H7 (cell line): Measurements from ENCODE around the gene ZNF800. TPM values are rescaled to one million over a fixed set of nuclear protein-coding genes. Genes with fewer than 3 reads are reported as not detected.

ENCODE experiments used
- DNase-seq: peaks from one replicate; pipeline ENCODE4 v3.0.0; 2012
- H3K27me3 ChIP-seq: 2 replicates; pipeline ENCODE4 v1.6.0; 2011; ENCODE audit warnings: mild to moderate bottlenecking, low read length; ENCODE audit not compliant: control insufficient read depth, insufficient read depth
- H3K36me3 ChIP-seq: replicated peaks from 2 replicates; pipeline ENCODE4 v1.5.1; 2011; ENCODE audit warnings: low read length; ENCODE audit not compliant: control insufficient read depth, insufficient read depth
- H3K4me3 ChIP-seq: 2 replicates; pipeline ENCODE4 v1.5.1; 2011; ENCODE audit warnings: low read depth, mild to moderate bottlenecking, control low read depth, low read length, moderate library complexity; ENCODE audit not compliant: insufficient read depth
- total RNA-seq: library from RNA; depleted of rRNA; stranded (reverse); fragments of >200 nt; shearing (Covaris generic); gene quantifications from 2 replicates; pipeline ENCODE4 v1.2.3, GENCODE V29; 2014; rRNA removed

Gene ZNF800
- total RNA-seq, 1 experiment from 2014 or later: 2.4 TPM

GRCh38 chr7:127347567-127348246 lies 44.8 kb downstream of the ZNF800 start:
- Histone ChIP-seq H3K36me3 (no peaks in the 10 kb centered on the region), H3K4me3 (peak overlapping the region; percentile 16; the same call in 1 of the 2 replicates), H3K27me3 (peaks cover 32% of the 10 kb centered on the region)
- peak; percentile 91 for DNase-seq

GRCh38 chr7:127346575-127347256 lies 45.8 kb downstream of the ZNF800 start:
- DNase-seq: no peak
- H3K27me3 ChIP-seq: peaks cover 32% of the 10 kb centered on the region

GRCh38 chr7:127342596-127342995 lies 49.9 kb downstream of the ZNF800 start:
- Histone ChIP-seq H3K36me3 (no peaks in the 10 kb centered on the region), H3K27me3 (peaks cover 20% of the 10 kb centered on the region), H3K4me3 (no peak overlapping the region)
- DNase-seq: no peak

More at GRCh38 chr7:127346575-127347256, 45.8 kb downstream of the ZNF800 start:
- H3K36me3 ChIP-seq: no peaks in the 10 kb centered on the region
- no peak overlapping the region for H3K4me3 ChIP-seq

- Histone ChIP-seq H3K4me3 (no peak overlapping the region), H3K27me3 (no peaks in the 10 kb centered on the region; the same call in 1 of the 2 replicates), H3K36me3 (no peaks in the 10 kb centered on the region)
- DNase-seq: no peak
These were observed 54.4 kb downstream of the ZNF800 start for GRCh38 chr7:127338122-127338521.

- H3K27me3 ChIP-seq: no peaks in the 10 kb centered on the region; the same call in 1 of the 2 replicates
- no peak overlapping the region for H3K4me3 ChIP-seq
- no peak for DNase-seq
- H3K36me3 ChIP-seq: no peaks in the 10 kb centered on the region
These were observed 54.9 kb downstream of the ZNF800 start for GRCh38 chr7:127337581-127337980.

- Histone ChIP-seq H3K36me3 (no peaks in the 10 kb centered on the region), H3K27me3 (no peaks in the 10 kb centered on the region; the same call in 1 of the 2 replicates), H3K4me3 (no peak overlapping the region)
- no peak for DNase-seq
These were observed 56.0 kb downstream of the ZNF800 start for GRCh38 chr7:127336458-127336857.

- Histone ChIP-seq H3K36me3 (no peaks in the 10 kb centered on the region), H3K27me3 (no peaks in the 10 kb centered on the region; the same call in 1 of the 2 replicates), H3K4me3 (no peak overlapping the region)
- no peak for DNase-seq
These were observed 59.6 kb downstream of the ZNF800 start for GRCh38 chr7:127332880-127333279.

GRCh38 chr7:127330070-127330469 lies 62.4 kb downstream of the ZNF800 start:
- no peaks in the 10 kb centered on the region; the same call in 1 of the 2 replicates for H3K27me3 ChIP-seq
- no peaks in the 10 kb centered on the region for H3K36me3 ChIP-seq
- no peak overlapping the region for H3K4me3 ChIP-seq
- DNase-seq: no peak

GRCh38 chr7:127322832-127323493 lies 69.5 kb downstream of the ZNF800 start:
- Histone ChIP-seq H3K4me3 (no peak overlapping the region), H3K36me3 (no peaks in the 10 kb centered on the region), H3K27me3 (no peaks in the 10 kb centered on the region; the same call in 1 of the 2 replicates)
- peak; percentile 4 for DNase-seq

GRCh38 chr7:127322351-127322750 lies 70.2 kb downstream of the ZNF800 start:
- Histone ChIP-seq H3K36me3 (no peaks in the 10 kb centered on the region), H3K4me3 (no peak overlapping the region), H3K27me3 (no peaks in the 10 kb centered on the region; the same call in 1 of the 2 replicates)
- DNase-seq: no peak

GRCh38 chr7:127320974-127321373 lies 71.5 kb downstream of the ZNF800 start:
- DNase-seq: no peak
- no peaks in the 10 kb centered on the region; the same call in 1 of the 2 replicates for H3K27me3 ChIP-seq
- H3K36me3 ChIP-seq: no peaks in the 10 kb centered on the region
- no peak overlapping the region for H3K4me3 ChIP-seq

Other genes with a start within 250 kb of the ZNF800 start
- gene GRM8, start 139.8 kb downstream of the ZNF800 start, total RNA-seq: 1.1 and 2.1 TPM in 2 replicates
- gene GCC1, start 192.9 kb upstream of the ZNF800 start, total RNA-seq: 8.9 and 9.6 TPM in 2 replicates
- gene ARF5, start 195.7 kb upstream of the ZNF800 start, total RNA-seq: 180 and 210 TPM in 2 replicates
- 0.52 and 5.0 TPM in 2 replicates for gene FSCN3, start 201.0 kb upstream of the ZNF800 start, total RNA-seq
- gene PAX4, start 225.4 kb upstream of the ZNF800 start, total RNA-seq: 0.07 TPM in 1 of 2 replicates, not detected in the other